Mesodermal cell (in vitro differentiated cells): Measurements from ENCODE around the gene JAKMIP3.

Experiments used
- H3K27ac ChIP-seq: 2 replicates; pipeline ENCODE4 v1.7.0; 2013; ENCODE audit warnings: mild to moderate bottlenecking, low read depth, low read length, moderate library complexity; ENCODE audit not compliant: severe bottlenecking
- H3K36me3 ChIP-seq: 2 replicates; pipeline ENCODE4 v1.7.1; 2013; ENCODE audit warnings: mild to moderate bottlenecking, low read length, moderate library complexity; ENCODE audit not compliant: control insufficient read depth, insufficient read depth
- H3K4me1 ChIP-seq: one replicate; pipeline ENCODE4 v1.7.1; 2013; ENCODE audit warnings: mild to moderate bottlenecking, low read length; ENCODE audit not compliant: insufficient read depth, control insufficient read depth, poor library complexity, severe bottlenecking
- H3K4me3 ChIP-seq: 2 replicates; pipeline ENCODE4 v1.7.0; 2013; ENCODE audit warnings: low read length, control low read depth, mild to moderate bottlenecking; ENCODE audit not compliant: insufficient read depth, poor library complexity, severe bottlenecking; ENCODE audit errors: extremely low read depth
- H3K9me3 ChIP-seq: 2 replicates; pipeline ENCODE4 v1.7.1; 2013; ENCODE audit warnings: mild to moderate bottlenecking, low read length, moderate library complexity; ENCODE audit not compliant: control insufficient read depth
- WGBS, 2 experiments: methylation state at CpG; one replicate each; pipeline ENCODE4 v1.1.5; 2013; ENCODE audit warnings: missing lambda C conversion rate in 2 of 2; ENCODE audit not compliant: insufficient coverage in 2 of 2; 5-methylcytosine and 5-hydroxymethylcytosine counted together

The JAKMIP3 gene

DNA sequence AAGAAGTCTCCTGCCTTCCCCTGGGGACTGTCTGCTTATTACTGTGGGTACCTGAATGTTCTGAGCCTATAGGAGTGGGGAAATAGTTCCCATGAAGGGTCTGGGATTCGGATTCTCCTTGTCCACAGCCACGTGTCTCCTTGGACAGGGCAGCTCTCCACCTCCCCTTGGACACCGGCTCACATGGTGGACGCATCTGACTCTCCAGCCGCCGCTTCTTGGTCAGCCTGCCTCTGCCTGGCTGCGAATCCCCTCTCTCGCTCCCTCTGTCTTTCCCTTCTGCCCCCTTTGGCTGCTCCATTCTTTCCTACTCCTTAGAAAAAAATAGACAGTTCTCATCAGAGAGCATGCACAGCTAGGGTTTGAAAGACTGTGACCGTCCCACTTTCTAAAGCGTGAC, 46.9 kb downstream of the JAKMIP3 start:
- H3K36me3 ChIP-seq: no peaks in the 10 kb centered on the region
- H3K9me3 ChIP-seq: no peaks in the 10 kb centered on the region
- no peaks in the 10 kb centered on the region for H3K4me1 ChIP-seq
- WGBS, 2 experiments: 87 to 95% methylated on average over 9 to 10 of the region's 10 CpGs
- H3K27ac ChIP-seq: no peak overlapping the region
- no peak overlapping the region for H3K4me3 ChIP-seq

DNA sequence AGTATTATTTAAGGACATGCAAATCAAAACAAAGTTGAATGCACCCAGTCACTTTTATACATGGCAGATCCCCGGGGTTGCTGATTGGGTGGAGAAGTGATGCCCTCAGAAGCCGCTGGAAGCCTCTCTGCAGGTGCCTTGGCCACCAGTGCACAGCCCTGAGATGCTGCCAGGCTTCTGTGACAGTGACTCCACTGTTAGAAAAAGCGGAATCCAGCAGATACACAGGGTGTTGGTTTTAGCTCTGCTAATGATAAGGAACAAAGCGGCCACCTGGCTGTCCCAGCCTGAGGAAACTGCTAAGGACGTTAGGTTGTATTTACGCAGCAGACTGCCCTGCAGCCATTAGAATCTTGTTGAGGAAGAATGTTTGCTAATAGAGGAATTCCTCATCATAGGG, 47.5 kb downstream of the JAKMIP3 start:
- Histone ChIP-seq H3K9me3 (no peaks in the 10 kb centered on the region), H3K4me1 (no peaks in the 10 kb centered on the region), H3K36me3 (no peaks in the 10 kb centered on the region), H3K4me3 (no peak overlapping the region), H3K27ac (no peak overlapping the region)
- 56 to 78% methylated on average over 6 of the region's 6 CpGs for WGBS, 2 experiments

DNA sequence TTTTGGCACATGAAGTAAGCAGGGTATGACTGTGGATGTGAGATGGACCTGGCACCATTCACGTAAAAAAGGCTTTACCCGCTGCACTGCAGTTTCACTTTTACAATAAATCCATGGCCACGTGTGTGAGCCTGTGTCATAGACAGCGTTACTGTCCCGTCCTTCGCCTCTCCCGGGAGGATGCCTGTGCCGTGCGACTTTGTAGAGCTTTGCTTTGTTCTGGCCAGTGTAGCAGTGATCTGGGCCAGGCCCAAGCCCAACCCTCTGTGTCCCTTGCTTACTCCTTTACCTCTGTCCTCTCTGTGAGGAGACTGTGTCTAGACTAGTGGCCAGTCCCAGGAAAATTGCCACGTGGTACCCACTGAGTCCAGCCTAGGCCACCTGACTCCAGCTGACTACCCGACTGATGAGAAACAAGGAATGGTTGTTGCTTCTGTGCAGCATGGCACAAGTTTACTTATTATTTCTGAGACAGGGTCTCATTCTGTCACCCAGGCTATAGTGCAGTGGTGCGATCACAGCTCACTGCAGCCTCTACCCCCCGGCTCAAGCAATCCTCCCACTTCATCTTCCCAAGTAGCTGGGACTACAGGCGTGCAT, 48.1 kb downstream of the JAKMIP3 start:
- Histone ChIP-seq H3K9me3 (no peaks in the 10 kb centered on the region), H3K4me3 (no peak overlapping the region), H3K36me3 (no peaks in the 10 kb centered on the region), H3K4me1 (no peaks in the 10 kb centered on the region), H3K27ac (no peak overlapping the region)
- WGBS, 2 experiments: 86 to 94% methylated on average over 10 to 13 of the region's 14 CpGs

DNA sequence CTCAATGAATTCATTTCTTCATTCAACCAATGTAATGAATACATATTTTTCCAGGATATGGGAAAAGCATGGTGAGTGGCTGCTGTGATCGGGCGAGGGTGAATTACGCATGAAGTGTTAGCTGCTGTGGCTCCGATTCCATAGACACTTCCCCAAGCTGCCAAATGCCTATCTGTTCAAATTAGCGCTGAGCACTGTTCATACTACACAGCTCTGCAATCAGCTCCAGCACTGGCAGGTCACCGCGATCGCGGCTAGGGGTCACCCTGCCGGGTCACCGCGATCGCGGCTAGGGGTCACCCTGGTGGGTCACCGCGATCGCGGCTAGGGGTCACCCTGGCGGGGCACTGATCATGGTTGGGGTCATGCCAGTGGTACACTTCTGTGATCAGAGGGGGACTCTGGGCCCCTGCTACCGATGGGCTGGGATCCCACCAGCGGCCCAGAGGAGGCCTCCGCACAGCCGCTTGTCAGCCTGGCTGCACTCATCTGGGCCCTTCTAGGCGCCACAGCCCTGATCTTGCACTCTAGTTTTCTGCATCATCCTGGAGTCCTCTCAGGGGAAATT, 49.3 kb downstream of the JAKMIP3 start:
- no peaks in the 10 kb centered on the region for H3K36me3 ChIP-seq
- no peak overlapping the region for H3K27ac ChIP-seq
- 93 to 97% methylated on average over 13 to 14 of the region's 24 CpGs for WGBS, 2 experiments
- no peak overlapping the region for H3K4me3 ChIP-seq
- no peaks in the 10 kb centered on the region for H3K9me3 ChIP-seq
- H3K4me1 ChIP-seq: no peaks in the 10 kb centered on the region
